Thyroid gland (tissue), 4 donors: ENCODE data around the gene SRP19.

ENCODE experiments used
- CTCF ChIP-seq, 6 experiments: fragments of 200-600 bp in 3 of 6; fragments of 450-650 bp in 3 of 6; sonication (generic) in 3 of 6; IDR thresholded peaks; one replicate each; pipeline ENCODE4 v1.5.1; 2016 to 2019; ENCODE audit warnings: antibody characterized with exemption in 6 of 6, mild to moderate bottlenecking in 2 of 6, inconsistent platforms in 1 of 6, moderate library complexity in 1 of 6
- POLR2A ChIP-seq, 2 donors: fragments of 450-650 bp; IDR thresholded peaks; one replicate each; pipeline ENCODE4 v1.6.1; 2017; ENCODE audit warnings: antibody characterized with exemption in 2 of 2, mild to moderate bottlenecking in 2 of 2, moderate library complexity in 1 of 2

GRCh38 chr5:112914584-112914983 is 53.5 kb downstream of the SRP19 start:
- TF ChIP-seq CTCF (IDR thresholded peaks at IDR 0.05) (no peak), POLR2A (IDR thresholded peaks at IDR 0.05) (no peak)
